ENCODE measurements around the gene SZRD1. TPM values are rescaled to one million over a fixed set of nuclear protein-coding genes. Genes with fewer than 3 reads are reported as not detected.

SZRD1 gene
- total RNA-seq, 2 donors from 2014 or later: 145 to 151 TPM

DNA sequence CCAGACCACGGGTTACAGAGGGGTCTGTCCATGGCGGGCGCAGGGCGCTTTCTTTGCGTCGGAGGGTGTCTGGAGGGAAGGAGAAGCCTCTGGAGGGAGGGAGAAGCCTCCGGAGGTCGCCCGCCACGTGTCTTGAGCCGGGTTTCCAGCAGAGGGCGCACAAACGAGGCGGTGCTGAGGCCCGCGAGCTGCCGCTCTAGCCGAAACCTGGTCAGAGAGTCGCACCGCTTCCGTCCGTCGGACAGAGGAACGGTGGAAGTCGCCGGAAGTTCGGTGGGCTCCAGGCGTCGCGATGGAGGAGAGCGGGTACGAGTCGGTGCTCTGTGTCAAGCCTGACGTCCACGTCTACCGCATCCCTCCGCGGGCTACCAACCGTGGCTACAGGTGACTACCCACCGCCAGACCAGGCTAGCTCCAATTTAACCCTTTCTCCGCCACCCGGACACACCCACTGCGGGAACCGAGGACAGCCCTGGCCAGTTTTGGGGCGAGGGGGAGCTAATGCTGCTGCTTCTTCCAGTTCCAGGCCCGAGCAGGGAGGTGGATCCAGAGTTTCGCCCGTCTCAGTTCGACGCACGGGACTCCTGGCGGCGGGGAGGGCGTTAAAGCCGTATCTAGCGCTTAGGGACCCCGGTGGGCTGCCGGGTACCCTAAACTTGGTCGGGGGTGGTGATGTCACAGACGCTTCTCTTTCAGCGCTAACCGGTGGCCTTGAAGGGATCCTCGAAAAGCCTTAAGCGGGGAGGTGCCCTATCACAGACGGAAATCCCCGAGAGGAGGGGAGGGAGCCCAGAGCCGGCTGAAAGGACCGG, 73.6 kb downstream of the SZRD1 start, which contains the start of gene NECAP2:
TSS of gene NECAP2 (plus strand) at position 255 of the 812 bp plus-strand sequence. CDS start at position 293, 38 bp downstream.
- H3K4me3 Mint-ChIP-seq: peak within 1 kb of the TSS; percentile 97 to 98
- H3K27ac Mint-ChIP-seq: peak within 1 kb of the TSS; percentile 97
- no peaks in the 10 kb centered on the region for H3K27me3 Mint-ChIP-seq (ENCODE audit: low read depth)
- ATAC-seq (replicated peaks in 1 of 2) (peak; percentile 93 to 94), DNase-seq (peak; percentile 96 to 98)
- peaks cover 39% of the 10 kb centered on the region for H3K4me1 Mint-ChIP-seq (ENCODE audit: low read depth)
- H3K36me3 Mint-ChIP-seq (ENCODE audit: insufficient read depth in 2 of 2): peaks cover 4 to 14% of the 10 kb centered on the region in 2 donors
- no peaks in the 10 kb centered on the region for H3K9me3 Mint-ChIP-seq

DNA sequence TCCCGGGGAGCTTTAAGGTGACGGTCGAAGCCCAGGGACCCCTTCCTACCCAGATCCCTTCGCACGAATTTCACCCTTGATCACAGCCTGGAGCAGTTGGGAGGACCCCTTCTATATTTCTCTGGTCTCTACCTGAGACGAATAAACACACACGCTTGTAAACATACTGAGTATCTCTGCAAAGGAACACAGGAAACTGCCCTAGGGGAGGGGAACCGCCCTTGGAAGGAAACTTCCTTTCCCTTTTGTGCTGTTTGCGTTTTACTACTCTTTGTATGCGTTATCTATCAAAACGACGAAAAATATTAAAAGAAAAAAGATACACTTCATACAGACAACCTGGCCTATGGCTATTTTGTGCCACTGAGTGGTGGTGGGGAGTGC, 74.2 kb downstream of the SZRD1 start:
- Mint-ChIP-seq H3K27ac (peak overlapping the region; percentile 97), H3K9me3 (no peaks in the 10 kb centered on the region), H3K4me3 (peak overlapping the region; percentile 97 to 98), H3K36me3 (ENCODE audit: insufficient read depth in 2 of 2) (peaks cover 4 to 14% of the 10 kb centered on the region in 2 donors), H3K27me3 (ENCODE audit: low read depth) (no peaks in the 10 kb centered on the region), H3K4me1 (ENCODE audit: low read depth) (peaks cover 39% of the 10 kb centered on the region)
- DNase-seq: no peak
- peak; percentile 8 to 28 for ATAC-seq (replicated peaks in 1 of 2)

DNA sequence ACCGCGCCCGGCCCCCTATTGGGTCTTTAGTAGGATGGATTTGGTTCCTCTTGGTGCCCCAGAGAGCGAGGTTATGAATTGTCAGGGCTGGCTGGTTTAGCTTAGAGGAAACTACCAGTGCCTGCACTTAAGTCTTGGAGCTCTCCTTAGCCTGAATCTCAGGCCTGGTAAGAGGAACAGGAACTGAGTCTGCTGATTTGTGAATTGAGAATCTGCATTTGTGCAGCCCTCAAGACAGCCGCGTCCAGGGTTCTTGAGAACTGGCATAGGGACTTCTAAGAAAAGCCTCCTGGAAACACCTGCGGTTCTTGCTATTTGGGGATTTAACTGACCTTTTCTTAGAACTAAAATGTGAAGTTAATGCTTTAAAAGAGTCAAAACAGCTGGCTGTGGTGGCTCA, 75.2 kb downstream of the SZRD1 start:
- H3K4me3 Mint-ChIP-seq: peak overlapping the region; percentile 97 to 98
- H3K9me3 Mint-ChIP-seq: no peaks in the 10 kb centered on the region
- no peaks in the 10 kb centered on the region for H3K27me3 Mint-ChIP-seq (ENCODE audit: low read depth)
- DNase-seq (no peak), ATAC-seq (replicated peaks in 1 of 2) (no peak)
- H3K4me1 Mint-ChIP-seq (ENCODE audit: low read depth): peaks cover 39% of the 10 kb centered on the region
- H3K27ac Mint-ChIP-seq: peak overlapping the region; percentile 97
- peaks cover 4 to 14% of the 10 kb centered on the region in 2 donors for H3K36me3 Mint-ChIP-seq (ENCODE audit: insufficient read depth in 2 of 2)

DNA sequence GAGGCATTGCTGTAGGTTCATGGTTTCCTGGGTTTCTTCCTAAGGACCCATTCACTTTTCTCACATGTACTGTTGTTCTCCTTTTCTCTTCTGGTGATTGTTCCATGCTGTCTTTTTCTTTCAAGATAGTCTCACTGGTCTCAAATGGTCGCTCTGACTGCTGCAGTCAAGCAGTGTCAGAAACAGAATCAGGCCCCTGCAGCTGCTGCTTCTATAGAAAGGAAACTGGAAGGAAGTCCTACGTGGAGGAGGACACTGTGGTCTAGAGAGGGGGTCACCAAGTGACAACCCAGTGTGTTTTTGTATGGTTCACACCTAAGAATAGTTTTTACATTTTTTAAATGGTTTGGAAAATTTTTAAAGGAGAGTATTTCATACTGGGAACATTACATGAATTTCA, 75.9 kb downstream of the SZRD1 start:
- H3K27me3 Mint-ChIP-seq (ENCODE audit: low read depth): no peaks in the 10 kb centered on the region
- H3K9me3 Mint-ChIP-seq: no peaks in the 10 kb centered on the region
- H3K36me3 Mint-ChIP-seq (ENCODE audit: insufficient read depth in 2 of 2): peaks cover 4 to 17% of the 10 kb centered on the region in 2 donors
- DNase-seq (no peak), ATAC-seq (replicated peaks in 1 of 2) (no peak)
- H3K4me1 Mint-ChIP-seq (ENCODE audit: low read depth): peaks cover 39% of the 10 kb centered on the region
- peak overlapping the region; percentile 47 to 98 for H3K4me3 Mint-ChIP-seq
- H3K27ac Mint-ChIP-seq: peak overlapping the region; percentile 97

DNA sequence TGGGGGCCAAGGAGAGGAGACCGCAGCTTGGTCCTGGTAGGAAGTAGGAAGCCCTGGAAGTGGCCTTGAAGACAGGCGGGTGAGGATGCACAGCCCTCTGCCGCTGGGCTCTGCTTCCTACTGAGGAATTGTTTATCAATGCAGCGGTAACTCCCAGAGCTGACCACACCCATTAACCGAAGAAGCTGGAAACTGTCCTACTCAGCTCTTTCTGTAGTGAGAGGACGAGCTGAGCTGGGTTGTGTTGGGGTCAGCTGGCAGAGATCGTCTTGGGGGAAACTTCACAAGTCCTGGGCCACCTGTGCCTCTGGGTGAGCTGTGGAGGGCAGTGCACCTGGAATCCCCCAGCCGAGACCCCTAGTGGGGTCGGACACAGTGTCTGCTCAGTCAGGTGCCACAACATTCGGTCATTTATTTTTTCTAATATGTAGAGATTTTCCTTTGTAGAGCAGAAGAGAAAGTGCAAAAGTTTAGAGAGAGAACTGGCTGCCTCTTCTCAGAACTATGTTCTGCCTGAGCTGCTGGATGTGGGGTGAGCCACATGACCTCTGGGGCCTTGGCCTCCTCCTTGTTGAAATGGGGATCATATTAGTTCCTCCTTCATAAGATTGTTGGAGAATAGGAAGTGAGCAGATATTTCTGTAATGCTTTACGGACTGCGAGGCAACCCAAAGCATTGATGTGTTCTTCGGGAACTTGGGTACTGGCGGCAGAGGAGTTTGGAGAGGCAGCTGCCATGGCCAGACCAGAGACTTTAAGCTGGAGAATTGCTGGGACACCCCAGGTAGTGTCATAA, 77.1 kb downstream of the SZRD1 start:
- H3K4me3 Mint-ChIP-seq: no peak overlapping the region
- no peaks in the 10 kb centered on the region for H3K9me3 Mint-ChIP-seq
- H3K27ac Mint-ChIP-seq: peak overlapping the region; percentile 97
- DNase-seq (no peak), ATAC-seq (replicated peaks in 1 of 2) (no peak)
- H3K4me1 Mint-ChIP-seq (ENCODE audit: low read depth): peaks cover 39% of the 10 kb centered on the region
- peaks cover 8 to 23% of the 10 kb centered on the region in 2 donors for H3K36me3 Mint-ChIP-seq (ENCODE audit: insufficient read depth in 2 of 2)
- H3K27me3 Mint-ChIP-seq (ENCODE audit: low read depth): no peaks in the 10 kb centered on the region

DNA sequence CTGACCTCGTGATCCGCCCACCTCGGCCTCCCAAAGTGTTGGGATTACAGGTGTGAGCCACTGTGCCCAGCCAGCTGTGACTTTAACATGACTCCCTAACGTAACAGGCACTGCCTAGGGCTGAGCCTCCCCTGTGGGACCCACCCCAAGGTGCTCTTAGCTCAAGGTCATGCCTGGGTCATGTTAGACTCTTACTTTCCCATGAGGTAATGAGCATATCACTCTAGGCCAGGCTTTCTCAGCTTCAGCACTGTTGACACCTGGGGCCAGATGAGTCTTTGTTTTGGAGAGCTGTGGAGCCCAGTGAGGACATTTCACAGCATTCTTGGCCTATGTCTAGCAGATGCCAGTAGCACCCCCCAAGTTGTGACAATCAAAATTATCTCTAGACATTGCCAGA, 78.0 kb downstream of the SZRD1 start:
- DNase-seq (no peak), ATAC-seq (replicated peaks in 1 of 2) (no peak)
- no peak overlapping the region for H3K27ac Mint-ChIP-seq
- no peaks in the 10 kb centered on the region for H3K27me3 Mint-ChIP-seq (ENCODE audit: low read depth)
- no peak overlapping the region for H3K4me3 Mint-ChIP-seq
- H3K4me1 Mint-ChIP-seq (ENCODE audit: low read depth): peaks cover 46% of the 10 kb centered on the region
- peaks cover 12 to 26% of the 10 kb centered on the region in 2 donors for H3K36me3 Mint-ChIP-seq (ENCODE audit: insufficient read depth in 2 of 2)
- no peaks in the 10 kb centered on the region for H3K9me3 Mint-ChIP-seq

DNA sequence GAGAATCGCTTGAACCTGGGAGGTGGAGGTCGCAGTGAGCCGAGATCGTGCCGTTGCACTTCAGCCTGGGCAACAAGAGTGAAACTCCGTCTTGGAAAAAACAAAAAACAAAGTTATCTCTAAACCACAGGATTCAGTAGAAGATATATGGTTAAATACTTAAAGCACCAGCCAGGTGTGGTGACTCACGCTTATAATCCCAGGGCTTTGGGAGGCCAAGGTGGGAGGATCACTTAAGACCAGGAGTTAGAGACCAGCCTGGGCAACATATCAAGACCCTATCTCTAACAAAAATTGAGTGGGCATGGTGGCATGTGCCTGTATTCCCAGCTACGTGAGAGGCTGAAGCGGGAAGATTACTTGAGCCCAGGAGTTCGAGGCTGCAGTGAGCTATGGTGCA, 79.1 kb downstream of the SZRD1 start:
- Mint-ChIP-seq H3K27me3 (ENCODE audit: low read depth) (no peaks in the 10 kb centered on the region), H3K9me3 (no peaks in the 10 kb centered on the region), H3K36me3 (ENCODE audit: insufficient read depth in 2 of 2) (peaks cover 14 to 28% of the 10 kb centered on the region in 2 donors), H3K4me3 (no peak overlapping the region), H3K27ac (no peak overlapping the region), H3K4me1 (ENCODE audit: low read depth) (peaks cover 49% of the 10 kb centered on the region)
- DNase-seq: no peak
- ATAC-seq (replicated peaks in 1 of 2): no peak

DNA sequence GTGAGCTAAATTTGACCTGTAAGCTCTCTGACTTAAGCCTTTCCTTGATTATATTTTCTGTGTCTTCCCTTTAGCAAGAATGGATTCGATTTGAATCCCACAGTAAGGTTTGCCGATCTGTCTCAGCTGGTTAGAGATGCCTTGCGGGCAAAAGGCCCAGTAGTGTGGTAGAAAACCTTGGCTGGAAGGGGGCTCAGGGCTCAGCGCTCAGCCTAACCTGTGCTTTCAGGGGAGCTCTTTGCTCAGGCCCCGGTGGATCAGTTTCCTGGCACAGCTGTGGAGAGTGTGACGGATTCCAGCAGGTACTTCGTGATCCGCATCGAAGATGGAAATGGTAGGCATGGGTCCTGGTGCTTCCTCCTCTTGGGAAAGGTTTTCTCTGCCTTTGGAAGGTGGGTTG, 80.6 kb downstream of the SZRD1 start:
- peaks cover 41% of the 10 kb centered on the region for H3K4me1 Mint-ChIP-seq (ENCODE audit: low read depth)
- H3K9me3 Mint-ChIP-seq: no peaks in the 10 kb centered on the region
- H3K36me3 Mint-ChIP-seq (ENCODE audit: insufficient read depth in 2 of 2): peaks cover 16 to 30% of the 10 kb centered on the region in 2 donors
- no peak overlapping the region for H3K4me3 Mint-ChIP-seq
- ATAC-seq (replicated peaks in 1 of 2) (no peak), DNase-seq (no peak)
- no peak overlapping the region for H3K27ac Mint-ChIP-seq
- H3K27me3 Mint-ChIP-seq (ENCODE audit: low read depth): no peaks in the 10 kb centered on the region

Other genes with a start within 250 kb of the SZRD1 start
- gene EPHA2, start 211.2 kb upstream of the SZRD1 start, total RNA-seq: under 1 TPM in 1 of 2 donors, not detected in 1; 0.43 TPM
- gene ARHGEF19, start 154.6 kb upstream of the SZRD1 start, total RNA-seq: 1 to 10 TPM; 7.0 to 9.9 TPM
- gene CPLANE2, start 130.1 kb upstream of the SZRD1 start, total RNA-seq: 1 to 10 TPM; 3.0 to 7.8 TPM
- 10 to 100 TPM; 18.2 to 23.7 TPM for gene FBXO42, start 14.8 kb upstream of the SZRD1 start, total RNA-seq
- not detected for gene SPATA21, start 70.2 kb downstream of the SZRD1 start, total RNA-seq
- gene NECAP2, start 73.5 kb downstream of the SZRD1 start, total RNA-seq: 10 to 100 TPM; 80.4 to 84.5 TPM
- 1,000 to 10,000 TPM; 1,100 to 1,278 TPM for gene RNU1-1, start 147.0 kb downstream of the SZRD1 start, total RNA-seq
- 10 to 100 TPM; 14.7 to 17.6 TPM for gene NBPF1, start 246.3 kb downstream of the SZRD1 start, total RNA-seq